OCI-LY7 (cell line): ENCODE data around the gene CST9.

Source experiments
- CTCF ChIP-seq: fragments of 200-600 bp; sonication (generic); conservative IDR thresholded peaks from 2 replicates; pipeline ENCODE4 v1.5.1; 2014; ENCODE audit warnings: mild to moderate bottlenecking, antibody characterized with exemption, low read length, moderate library complexity, mixed read lengths
- EZH2phosphoT487 ChIP-seq: fragments of 200-600 bp; sonication (generic); IDR thresholded peaks from 2 replicates; pipeline ENCODE4 v1.6.1; 2018; ENCODE audit warnings: low read depth, borderline replicate concordance, mild to moderate bottlenecking, mixed run types, antibody characterized with exemption, low read length, moderate library complexity, mixed read lengths

- TF ChIP-seq CTCF (no peak), EZH2phosphoT487 (no peak)
These were observed 26.4 kb upstream of the CST9 start for GRCh38 chr20:23631981-23632710.
